Activated CD8-positive, alpha-beta T cell treated with anti-CD3 and anti-CD28 coated beads, Interleukin-2, amount 10 ng/mL, durations not matched to agents 7 days and 5 days (primary cell): ENCODE measurements around the gene CAPS. TPM values are rescaled to one million over a fixed set of nuclear protein-coding genes. Genes with fewer than 3 reads are reported as not detected.

Experiments
- ATAC-seq: fragments of 150-1000 bp; cut with Tn5 transposase; one replicate; pipeline ENCODE4 v1.10.0; 2021; ENCODE audit warnings: moderate library complexity
- CTCF ChIA-PET: fragments of 350-600 bp; sonication (Branson Sonifier 250); formaldehyde crosslinking; loops from one replicate; lab custom pipeline; 2021; ENCODE audit warnings: antibody characterized with exemption; lab: Charles Lee
- POLR2A ChIA-PET: fragments of 350-600 bp; sonication (Branson Sonifier 250); formaldehyde crosslinking; loops from one replicate; lab custom pipeline; 2021; ENCODE audit warnings: antibody characterized with exemption; lab: Charles Lee
- DNase-seq: peaks from one replicate; pipeline ENCODE4 v3.0.0-alpha.2; 2020
- H3K27ac Mint-ChIP-seq: one replicate; pipeline ENCODE4 v1.8.0; 2021; ENCODE audit warnings: mild to moderate bottlenecking, mixed read lengths
- H3K27me3 Mint-ChIP-seq: one replicate; pipeline ENCODE4 v1.8.0; 2021; ENCODE audit warnings: low read depth, mixed read lengths
- H3K36me3 Mint-ChIP-seq: one replicate; pipeline ENCODE4 v1.8.0; 2021; ENCODE audit warnings: low read depth, mixed read lengths
- H3K4me1 Mint-ChIP-seq: one replicate; pipeline ENCODE4 v1.8.0; 2021; ENCODE audit warnings: low read depth, mixed read lengths
- H3K4me3 Mint-ChIP-seq: one replicate; pipeline ENCODE4 v1.8.0; 2021; ENCODE audit warnings: mild to moderate bottlenecking, mixed read lengths
- H3K9me3 Mint-ChIP-seq: one replicate; pipeline ENCODE4 v1.8.0; 2022; ENCODE audit warnings: mixed read lengths; ENCODE audit not compliant: insufficient read depth
- total RNA-seq, 2 experiments: library from RNA; stranded (reverse); gene quantifications; one replicate each; pipeline ENCODE4 v1.2.3, GENCODE V29; 2021

The CAPS gene
- total RNA-seq, 2 experiments from 2014 or later = 11.4 to 12.0 TPM

- H3K9me3 Mint-ChIP-seq = no peaks in the 10 kb centered on the region
- no peak overlapping the region for H3K4me3 Mint-ChIP-seq
- H3K27ac Mint-ChIP-seq = no peak overlapping the region
- POLR2A ChIA-PET = no interaction called here
- no peaks in the 10 kb centered on the region for H3K27me3 Mint-ChIP-seq
- H3K36me3 Mint-ChIP-seq = peaks cover 37% of the 10 kb centered on the region
- H3K4me1 Mint-ChIP-seq = no peaks in the 10 kb centered on the region
- no peak for ATAC-seq
- CTCF ChIA-PET = no interaction called here
- DNase-seq = no peak
These were observed 17.2 kb downstream of the CAPS start for GRCh38 chr19:5931251-5931650.

DNA sequence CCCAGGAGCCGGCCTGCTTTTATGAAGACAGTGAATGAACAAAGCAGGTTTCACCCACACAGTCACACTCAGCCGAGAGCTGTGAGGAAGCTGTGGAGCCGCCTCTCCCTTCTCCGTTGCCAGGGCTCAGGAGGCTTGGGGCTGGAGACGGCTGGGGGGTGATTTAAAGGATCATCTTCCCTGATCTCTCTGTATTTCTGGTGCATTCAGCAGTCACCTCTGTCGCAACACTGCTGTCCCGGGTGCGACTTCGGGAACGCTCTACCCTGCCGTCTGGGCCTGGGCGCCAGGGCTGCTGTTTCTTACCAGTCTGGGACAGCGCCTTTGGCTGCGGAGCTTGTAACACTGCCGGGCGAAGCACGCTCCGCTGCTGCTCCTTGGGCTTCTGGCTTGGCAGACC is 18.1 kb downstream of the CAPS start:
- H3K36me3 Mint-ChIP-seq = peaks cover 38% of the 10 kb centered on the region
- ATAC-seq (no peak), DNase-seq (no peak)
- no peaks in the 10 kb centered on the region for H3K4me1 Mint-ChIP-seq
- no peak overlapping the region for H3K27ac Mint-ChIP-seq
- ChIA-PET POLR2A (no interaction called here), CTCF (no interaction called here)
- H3K4me3 Mint-ChIP-seq = no peak overlapping the region
- no peaks in the 10 kb centered on the region for H3K27me3 Mint-ChIP-seq
- H3K9me3 Mint-ChIP-seq = no peaks in the 10 kb centered on the region

DNA sequence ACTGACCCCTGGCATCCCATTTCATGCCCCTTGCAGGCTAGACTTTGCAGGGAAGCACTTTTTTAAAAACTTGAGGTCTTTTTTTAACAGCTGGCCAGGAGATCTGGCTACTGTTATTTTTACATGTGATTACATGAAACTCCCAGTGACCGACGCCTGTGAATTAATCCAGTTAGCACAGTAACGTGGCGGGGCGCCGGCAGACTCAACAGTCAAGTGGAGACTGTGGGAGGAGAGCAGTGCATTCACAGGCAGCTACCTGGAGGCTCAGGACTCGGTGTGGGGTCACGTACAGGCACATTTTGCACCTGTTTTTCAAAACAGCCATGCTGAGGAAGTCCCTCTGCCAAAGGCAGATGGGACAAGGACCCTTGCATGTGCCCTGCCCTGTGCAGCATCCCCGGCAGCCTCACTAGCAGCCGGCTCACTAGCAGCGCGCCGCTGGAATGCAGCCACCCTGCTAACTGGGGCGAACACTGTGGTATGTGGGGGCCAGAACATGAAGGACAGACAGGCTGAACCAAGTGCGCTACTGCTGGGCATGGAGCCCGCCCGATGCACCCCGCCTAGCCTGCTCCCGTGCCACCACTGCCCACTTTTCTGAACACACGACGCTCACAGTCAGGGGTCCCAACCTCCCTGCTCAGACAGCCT is 18.7 kb downstream of the CAPS start:
- DNase-seq (no peak), ATAC-seq (no peak)
- Mint-ChIP-seq H3K27me3 (no peaks in the 10 kb centered on the region), H3K4me3 (no peak overlapping the region), H3K4me1 (no peaks in the 10 kb centered on the region), H3K27ac (no peak overlapping the region), H3K9me3 (no peaks in the 10 kb centered on the region), H3K36me3 (peaks cover 37% of the 10 kb centered on the region)
- ChIA-PET CTCF (no interaction called here), POLR2A (no interaction called here)

DNA sequence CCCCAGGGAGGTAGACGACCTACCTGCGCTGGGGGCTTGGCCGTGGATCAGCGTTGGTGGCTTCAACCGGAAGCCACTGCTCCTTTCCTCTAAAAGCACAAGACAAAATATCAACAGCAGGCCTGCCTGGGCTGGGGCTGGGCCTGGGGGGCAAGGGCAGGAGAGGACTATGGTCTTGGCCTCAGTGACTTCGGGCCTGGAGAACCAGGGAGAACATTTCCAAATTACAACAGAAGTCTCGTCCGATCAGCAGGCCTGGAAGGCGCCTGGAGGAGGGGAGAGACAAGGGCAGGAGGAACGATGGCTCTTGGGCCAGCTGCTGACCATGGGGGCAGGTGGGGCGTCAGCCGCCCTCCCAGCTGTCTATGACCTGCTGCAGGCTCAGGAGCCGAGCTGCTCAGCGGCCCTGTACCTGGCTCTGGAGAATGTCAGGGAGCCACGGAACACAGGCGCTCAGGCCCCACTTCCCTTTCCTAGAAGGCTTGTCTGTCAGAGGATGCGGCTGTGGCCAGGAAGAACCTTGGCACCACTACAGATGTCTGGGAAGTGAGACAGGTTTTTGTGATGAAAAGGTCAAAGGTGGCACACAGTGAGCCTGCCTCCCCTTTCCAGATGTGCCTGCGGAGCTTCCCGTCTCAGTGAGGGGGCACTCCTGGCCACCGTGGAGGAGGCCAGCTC is 19.5 kb downstream of the CAPS start:
- Mint-ChIP-seq H3K9me3 (no peaks in the 10 kb centered on the region), H3K4me1 (no peaks in the 10 kb centered on the region), H3K4me3 (no peak overlapping the region), H3K27me3 (no peaks in the 10 kb centered on the region), H3K36me3 (peaks cover 33% of the 10 kb centered on the region), H3K27ac (peak overlapping the region; percentile 24)
- ChIA-PET POLR2A (no interaction called here), CTCF (no interaction called here)
- ATAC-seq (no peak), DNase-seq (no peak)

DNA sequence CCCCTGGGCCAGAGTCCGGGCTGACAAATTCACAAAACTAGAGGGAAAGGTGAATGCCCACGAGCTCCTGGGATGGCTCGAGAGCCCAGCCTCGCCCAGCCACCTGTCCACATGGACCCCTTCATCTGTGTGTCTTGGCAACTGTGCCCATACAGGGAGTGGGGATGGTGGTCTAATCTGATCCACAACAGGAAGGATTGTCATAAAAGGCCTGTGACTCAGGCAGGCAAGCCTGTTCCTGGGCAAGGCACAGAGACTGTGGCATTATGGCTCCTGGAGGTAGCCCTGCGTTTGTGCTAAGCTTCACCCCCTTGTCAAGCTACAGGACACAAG is 20.0 kb downstream of the CAPS start:
- Mint-ChIP-seq H3K27me3 (no peaks in the 10 kb centered on the region), H3K27ac (no peak overlapping the region), H3K9me3 (no peaks in the 10 kb centered on the region), H3K4me3 (no peak overlapping the region), H3K4me1 (no peaks in the 10 kb centered on the region), H3K36me3 (peaks cover 27% of the 10 kb centered on the region)
- POLR2A ChIA-PET = no interaction called here
- ATAC-seq = no peak
- no peak for DNase-seq
- CTCF ChIA-PET = no interaction called here

- DNase-seq (no peak), ATAC-seq (no peak)
- H3K4me3 Mint-ChIP-seq = no peak overlapping the region
- CTCF ChIA-PET = no interaction called here
- POLR2A ChIA-PET = no interaction called here
- no peaks in the 10 kb centered on the region for H3K9me3 Mint-ChIP-seq
- no peaks in the 10 kb centered on the region for H3K27me3 Mint-ChIP-seq
- no peak overlapping the region for H3K27ac Mint-ChIP-seq
- H3K36me3 Mint-ChIP-seq = peaks cover 30% of the 10 kb centered on the region
- no peaks in the 10 kb centered on the region for H3K4me1 Mint-ChIP-seq
These were observed 20.9 kb downstream of the CAPS start for GRCh38 chr19:5934774-5935472.

DNA sequence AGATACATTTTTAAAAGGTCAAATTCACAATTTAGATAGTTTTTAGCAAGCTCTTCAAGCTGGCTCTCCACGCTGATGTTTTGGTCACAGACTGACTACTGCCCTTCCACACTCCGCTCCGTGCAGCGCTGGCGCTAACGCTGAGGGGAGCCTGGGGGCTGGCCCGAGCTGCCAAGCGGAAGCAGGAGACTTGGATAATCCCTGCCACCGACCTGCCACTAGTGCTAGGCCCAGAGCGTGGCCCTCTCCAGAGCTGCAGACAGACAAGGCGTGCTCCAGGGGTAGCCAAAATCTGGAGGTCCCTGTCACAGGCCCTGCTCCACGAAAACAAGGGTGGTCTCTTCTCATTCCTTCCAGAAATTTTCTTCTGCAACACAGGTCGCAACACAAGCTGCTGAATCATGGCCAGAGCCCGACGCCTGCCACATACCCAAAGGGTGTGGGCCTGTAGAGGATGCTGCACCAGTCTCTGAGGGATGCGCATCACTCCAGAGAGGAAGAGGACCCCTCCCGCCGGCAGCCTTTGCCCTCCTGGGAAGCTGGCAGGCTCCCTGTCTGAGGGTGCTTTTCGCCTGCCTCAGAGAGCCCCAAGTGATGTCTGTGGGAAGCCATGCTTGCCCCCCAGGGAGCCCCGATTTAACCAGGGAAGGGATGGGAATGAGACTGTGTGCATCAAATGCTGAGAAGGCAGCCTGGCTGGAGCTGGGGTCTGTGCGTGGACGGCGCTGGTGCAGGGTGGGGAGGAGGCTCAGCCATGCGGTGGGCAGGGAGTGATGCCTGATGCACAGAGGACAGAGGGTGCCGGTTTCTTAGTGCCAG is 21.6 kb downstream of the CAPS start:
- Mint-ChIP-seq H3K4me1 (no peaks in the 10 kb centered on the region), H3K27me3 (no peaks in the 10 kb centered on the region), H3K36me3 (peaks cover 32% of the 10 kb centered on the region), H3K9me3 (no peaks in the 10 kb centered on the region), H3K4me3 (no peak overlapping the region), H3K27ac (no peak overlapping the region)
- ChIA-PET CTCF (no interaction called here), POLR2A (no interaction called here)
- DNase-seq = no peak
- no peak for ATAC-seq

DNA sequence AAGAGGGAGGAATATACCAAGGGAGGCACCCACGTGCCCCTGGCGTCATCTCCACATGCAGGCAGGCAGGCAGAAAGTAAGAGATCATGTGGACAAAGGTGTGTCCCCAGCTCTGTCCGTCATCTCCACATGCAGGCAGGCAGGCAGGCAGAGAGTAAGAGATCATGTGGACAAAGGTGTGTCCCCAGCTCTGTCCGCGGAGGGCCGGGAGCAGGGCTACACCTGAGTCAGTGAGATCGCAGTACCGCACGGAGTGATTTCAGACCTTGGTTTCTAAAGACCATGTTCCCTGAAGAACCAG is 22.2 kb downstream of the CAPS start:
- CTCF ChIA-PET = no interaction called here

GRCh38 chr19:5937550-5937949 is 23.5 kb downstream of the CAPS start:
- no peak overlapping the region for H3K27ac Mint-ChIP-seq
- no peaks in the 10 kb centered on the region for H3K4me1 Mint-ChIP-seq
- no peaks in the 10 kb centered on the region for H3K9me3 Mint-ChIP-seq
- peaks cover 30% of the 10 kb centered on the region for H3K36me3 Mint-ChIP-seq
- no peaks in the 10 kb centered on the region for H3K27me3 Mint-ChIP-seq
- DNase-seq = no peak
- H3K4me3 Mint-ChIP-seq = no peak overlapping the region
- ChIA-PET POLR2A (no interaction called here), CTCF (interaction anchor here (0.9 to 1.8 kb wide), 3 partner anchors 11 to 134 kb away, joined by 3 to 4 read pairs (median 4); no protein-coding TSS in a partner anchor)
- ATAC-seq = no peak

More for the DNA sequence above, 22.2 kb downstream of the CAPS start:
- POLR2A ChIA-PET = no interaction called here
- ATAC-seq = no peak
- H3K36me3 Mint-ChIP-seq = peaks cover 29% of the 10 kb centered on the region
- H3K4me1 Mint-ChIP-seq = no peaks in the 10 kb centered on the region
- DNase-seq = no peak
- H3K4me3 Mint-ChIP-seq = no peak overlapping the region
- H3K9me3 Mint-ChIP-seq = no peaks in the 10 kb centered on the region
- H3K27ac Mint-ChIP-seq = no peak overlapping the region
- no peaks in the 10 kb centered on the region for H3K27me3 Mint-ChIP-seq

DNA sequence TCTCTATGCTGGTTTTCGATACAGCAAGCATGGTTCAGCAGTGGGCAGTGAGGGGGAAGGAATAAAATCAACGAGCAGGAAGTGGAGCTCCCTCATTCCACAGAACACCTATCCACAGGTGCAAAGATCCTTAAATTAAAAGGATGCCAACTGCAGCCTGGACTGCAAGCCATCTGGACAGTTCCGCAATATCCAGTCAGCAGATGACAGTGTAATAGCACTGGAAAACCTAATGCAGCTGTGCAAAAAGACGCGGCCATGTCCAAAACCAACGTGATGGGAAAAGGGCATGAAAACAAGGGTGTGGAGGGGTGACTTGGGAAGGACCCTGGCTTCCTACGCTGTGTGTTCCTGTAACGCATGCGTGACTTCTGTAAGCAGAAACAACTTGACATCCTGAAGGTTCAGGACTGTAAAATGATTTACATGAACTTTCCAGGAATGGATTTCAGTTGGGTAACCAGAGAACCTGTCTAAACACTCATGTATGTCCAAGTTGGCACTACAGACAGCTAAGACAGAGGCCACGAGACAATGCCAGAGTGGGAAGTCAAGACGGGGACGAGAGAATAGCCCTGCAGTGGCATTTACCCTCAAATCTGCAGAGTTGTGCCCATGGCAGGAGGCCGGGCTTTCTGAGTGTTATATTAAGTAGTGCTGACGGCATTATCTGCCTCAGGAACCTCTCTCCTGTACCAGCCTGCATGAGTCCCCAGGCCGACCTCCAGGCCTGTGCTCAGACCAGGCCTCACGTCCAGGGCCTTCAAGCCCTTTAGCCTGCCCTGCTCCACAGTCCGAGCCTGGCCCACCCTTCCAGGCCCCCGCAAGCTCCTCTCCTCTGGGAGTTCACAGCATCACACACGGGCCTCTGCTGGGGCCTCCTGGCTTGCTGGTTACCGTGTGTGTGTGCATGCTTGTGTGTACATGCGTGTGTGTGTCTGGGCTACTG is 26.5 kb downstream of the CAPS start:
- Mint-ChIP-seq H3K27ac (no peak overlapping the region), H3K9me3 (no peaks in the 10 kb centered on the region), H3K4me3 (no peak overlapping the region), H3K27me3 (no peaks in the 10 kb centered on the region), H3K4me1 (no peaks in the 10 kb centered on the region), H3K36me3 (peaks cover 27% of the 10 kb centered on the region)
- ChIA-PET CTCF (no interaction called here), POLR2A (no interaction called here)
- no peak for DNase-seq
- ATAC-seq = no peak

DNA sequence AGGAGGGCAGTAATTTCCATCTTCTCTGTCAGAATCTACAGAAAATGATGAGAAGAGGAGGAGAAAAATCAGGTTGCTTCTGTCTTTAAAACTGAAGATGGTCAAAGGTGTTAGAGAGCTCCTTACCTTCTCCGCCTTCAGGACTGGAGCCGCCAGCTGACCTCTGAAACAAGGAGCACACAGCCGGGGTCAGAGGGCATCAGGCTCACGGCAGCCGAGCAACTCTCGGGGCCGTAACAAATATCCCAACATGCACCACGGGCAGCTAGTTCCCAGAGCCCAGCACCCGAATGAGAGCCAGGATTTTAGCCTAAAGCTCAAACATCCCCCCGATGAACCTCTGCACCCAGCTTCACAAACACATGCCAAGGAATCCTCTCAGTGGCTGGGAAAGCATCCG is 27.6 kb downstream of the CAPS start:
- no peak for ATAC-seq
- Mint-ChIP-seq H3K36me3 (peaks cover 31% of the 10 kb centered on the region), H3K4me1 (peaks cover 8% of the 10 kb centered on the region), H3K9me3 (no peaks in the 10 kb centered on the region), H3K27me3 (no peaks in the 10 kb centered on the region), H3K4me3 (no peak overlapping the region), H3K27ac (peak overlapping the region; percentile 32)
- ChIA-PET POLR2A (interaction anchor here (1.0 kb wide), 1 partner anchor 36 kb away, joined by 3 read pairs; the partner anchor contains the start of gene RANBP3), CTCF (interaction anchor here (2.3 kb wide), 1 partner anchor 138 kb away, joined by 11 read pairs; no protein-coding TSS in a partner anchor)
- DNase-seq = no peak
